Putamen (tissue), 1 donor: Measurements from ENCODE around the gene ATP5F1B.

Experiments
- DNase-seq: peaks from one replicate; pipeline ENCODE4 v3.0.0-alpha.2; 2016; ENCODE audit warnings: low spot score

ATP5F1B gene

GRCh38 chr12:56616244-56616643 lies 29.5 kb downstream of the ATP5F1B start:
- no peak for DNase-seq

GRCh38 chr12:56614627-56615026 lies 31.2 kb downstream of the ATP5F1B start:
- DNase-seq: peak; percentile 39

- no peak for DNase-seq
Observed at GRCh38 chr12:56604355-56604754, 41.4 kb downstream of the ATP5F1B start.

GRCh38 chr12:56602239-56602638 lies 43.5 kb downstream of the ATP5F1B start:
- no peak for DNase-seq

GRCh38 chr12:56601503-56601902 lies 44.3 kb downstream of the ATP5F1B start:
- DNase-seq: no peak

GRCh38 chr12:56600753-56601152 lies 45.0 kb downstream of the ATP5F1B start:
- DNase-seq: no peak

GRCh38 chr12:56599797-56600196 lies 46.0 kb downstream of the ATP5F1B start:
- DNase-seq: no peak

- DNase-seq: no peak
Observed at GRCh38 chr12:56599041-56599440, 46.7 kb downstream of the ATP5F1B start.

- no peak for DNase-seq
Observed at GRCh38 chr12:56596815-56597214, 49.0 kb downstream of the ATP5F1B start.

- DNase-seq: peak; percentile 32
Observed at GRCh38 chr12:56593909-56594621, 51.7 kb downstream of the ATP5F1B start.

GRCh38 chr12:56591961-56592360 lies 53.8 kb downstream of the ATP5F1B start:
- no peak for DNase-seq

- no peak for DNase-seq
Observed at GRCh38 chr12:56591126-56591525, 54.7 kb downstream of the ATP5F1B start.

GRCh38 chr12:56590237-56590830 lies 55.5 kb downstream of the ATP5F1B start:
- no peak for DNase-seq

GRCh38 chr12:56589783-56590182 lies 56.0 kb downstream of the ATP5F1B start:
- DNase-seq: no peak
